T1000 (cell line): ENCODE results near the gene PPP1R8.

Experiments used
- DNase-seq: peaks from one replicate; lab custom pipeline; 2025; ENCODE audit warnings: mixed read lengths; lab: John Stamatoyannopoulos, UW

PPP1R8 gene

DNA sequence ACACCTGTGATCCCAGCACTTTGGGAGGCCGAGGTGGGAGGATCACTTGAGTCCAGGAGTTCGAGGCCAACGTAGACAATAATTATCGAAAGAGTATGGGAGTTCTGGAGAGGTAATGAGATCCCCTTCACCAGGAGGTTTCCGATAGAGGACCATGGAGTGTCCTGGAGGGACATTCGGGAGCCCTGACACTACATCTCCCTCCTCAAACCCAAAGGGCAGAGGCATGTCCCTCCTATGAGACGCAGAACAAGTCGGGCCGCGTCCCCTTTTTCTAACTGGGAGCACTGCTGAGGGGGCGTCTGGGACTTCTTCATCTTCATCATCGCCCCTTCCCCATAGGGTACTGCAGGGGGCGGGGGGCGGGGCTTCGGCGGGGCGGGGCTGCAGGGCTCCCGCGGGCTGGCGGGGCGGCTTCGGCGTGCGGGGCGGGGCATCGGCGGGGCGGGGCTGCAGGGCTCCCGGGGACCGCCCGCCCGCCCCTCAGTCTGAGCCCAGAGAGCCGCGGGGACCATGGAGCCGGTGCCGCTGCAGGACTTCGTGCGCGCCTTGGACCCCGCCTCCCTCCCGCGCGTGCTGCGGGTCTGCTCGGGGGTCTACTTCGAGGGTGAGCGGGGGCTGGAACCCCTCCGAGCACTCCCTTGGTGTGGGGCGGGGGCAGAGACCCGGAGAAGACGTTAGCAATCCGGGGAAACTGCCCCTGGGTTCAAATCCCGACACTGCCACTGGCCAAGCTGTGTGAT is 41.6 kb downstream of the PPP1R8 start, which contains the start of gene THEMIS2:
TSS of gene THEMIS2 (plus strand) at position 486 of the 743 bp plus-strand sequence. CDS start at position 514, 28 bp downstream.
- peak; percentile 38 for DNase-seq

DNA sequence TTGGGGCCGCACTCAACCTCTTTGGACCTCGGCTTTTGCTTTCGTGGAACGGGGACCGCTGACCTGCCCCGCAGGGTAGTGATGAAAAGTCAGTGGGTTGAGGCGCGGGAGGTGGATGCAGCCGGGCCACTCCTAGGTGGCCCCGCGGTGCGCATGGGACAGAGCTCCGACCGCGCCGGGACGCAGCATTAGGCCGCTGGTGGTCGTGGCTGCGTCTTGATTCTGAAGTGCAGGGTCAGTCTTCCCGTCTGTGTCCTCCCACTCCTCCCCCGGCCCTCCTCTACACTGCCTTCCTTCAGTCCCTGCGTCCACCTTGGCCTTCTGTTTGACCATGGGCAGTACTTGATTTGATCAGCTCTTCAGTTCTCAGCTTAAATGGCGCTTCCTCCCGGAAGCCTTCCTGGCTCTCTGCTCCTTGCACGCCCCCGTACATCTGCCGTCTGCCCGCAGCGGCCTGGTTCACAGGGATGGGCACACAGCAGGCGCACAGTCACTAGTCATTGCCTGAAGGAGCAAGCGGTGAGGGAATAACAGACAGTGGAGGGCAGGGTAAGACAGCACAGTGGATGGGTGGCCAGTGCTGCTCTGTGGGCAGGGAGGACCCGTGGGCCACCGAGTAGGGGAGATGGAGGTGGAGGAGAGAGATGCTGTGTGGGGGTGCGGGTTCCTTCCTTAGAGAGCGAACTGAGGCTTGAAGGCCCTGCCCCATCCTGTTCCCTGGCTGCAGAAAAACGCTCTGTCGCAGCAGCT is 42.4 kb downstream of the PPP1R8 start:
- DNase-seq: no peak

DNA sequence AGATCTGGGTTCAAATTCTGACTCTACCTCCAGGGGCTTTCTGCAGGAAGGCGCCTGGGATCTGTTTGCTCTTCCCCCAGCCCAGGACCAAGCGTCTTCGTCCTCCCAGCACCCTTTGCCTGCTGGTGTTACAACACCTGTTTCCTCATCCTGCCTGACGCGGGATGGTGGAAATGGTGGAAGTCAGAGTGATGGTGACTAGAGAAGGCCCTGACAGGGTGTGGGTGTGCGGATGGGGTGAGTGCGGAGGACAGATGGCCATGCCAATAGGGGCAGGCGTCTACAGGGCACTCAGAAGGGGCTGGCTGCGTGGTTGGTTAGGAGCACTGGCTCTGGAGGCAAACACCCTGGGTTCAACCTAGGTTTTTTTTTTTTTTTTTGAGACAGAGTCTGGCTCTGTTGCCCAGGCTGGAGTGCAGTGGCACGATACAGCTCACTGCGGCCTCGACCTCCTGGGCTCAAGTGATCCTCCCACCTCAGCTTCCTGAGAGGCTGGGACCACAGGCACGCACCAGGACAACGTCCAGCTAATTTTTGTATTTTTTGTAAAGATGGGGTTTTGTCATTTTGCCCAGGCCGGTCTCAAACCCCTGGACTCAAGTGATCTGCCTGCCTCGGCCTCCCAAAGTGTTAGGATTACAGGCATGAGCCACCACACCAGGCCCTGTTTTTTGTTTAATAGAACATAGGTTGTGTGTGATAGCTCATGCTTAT is 43.2 kb downstream of the PPP1R8 start:
- no peak for DNase-seq

DNA sequence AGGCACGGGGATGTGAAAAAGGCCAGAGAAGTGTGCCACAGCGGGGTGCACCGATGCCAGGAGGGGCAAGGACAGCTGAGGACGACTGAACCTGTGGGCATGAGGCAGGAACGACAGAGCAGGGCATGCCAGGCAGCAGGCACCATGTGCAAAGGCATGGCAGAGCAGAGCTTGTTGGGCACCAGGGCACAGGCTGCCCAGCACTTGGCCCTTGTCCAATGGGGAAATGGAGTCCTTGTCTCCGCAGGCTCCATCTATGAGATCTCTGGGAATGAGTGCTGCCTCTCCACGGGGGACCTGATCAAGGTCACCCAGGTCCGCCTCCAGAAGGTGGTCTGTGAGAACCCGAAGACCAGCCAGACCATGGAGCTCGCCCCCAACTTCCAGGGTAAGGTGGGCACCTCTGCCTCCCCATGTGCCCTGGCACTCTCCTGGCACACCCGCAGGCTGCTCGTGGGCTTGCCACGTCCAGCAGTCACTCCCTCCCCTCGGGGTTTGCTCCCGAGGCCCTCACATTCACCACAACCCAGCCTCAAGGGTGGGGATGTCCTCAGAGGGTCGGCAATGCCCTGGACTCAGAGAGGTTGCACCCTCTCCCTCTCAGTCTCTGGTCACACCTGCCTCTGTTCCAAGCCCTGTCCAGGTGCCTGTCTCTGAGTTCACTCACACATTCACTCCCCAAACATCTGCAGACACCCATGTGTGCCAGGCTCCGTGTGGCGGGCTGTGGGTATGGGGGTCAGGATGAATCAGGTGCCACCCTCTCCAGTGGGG is 45.9 kb downstream of the PPP1R8 start:
- no peak for DNase-seq

DNA sequence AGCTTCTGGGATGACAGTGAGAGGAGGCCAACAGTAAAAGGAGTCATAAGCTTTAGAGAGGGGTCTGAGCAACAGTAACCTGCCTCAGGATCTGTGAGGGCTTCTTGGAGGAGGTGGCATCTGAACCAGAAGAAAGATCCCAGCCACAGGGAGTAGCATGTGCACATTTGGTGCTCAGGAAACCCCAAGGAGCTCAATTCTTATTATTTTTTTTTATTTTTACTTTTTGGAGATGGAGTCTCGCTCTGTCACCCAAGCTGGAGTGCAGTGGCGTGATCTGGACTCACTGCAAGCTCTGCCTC is 46.5 kb downstream of the PPP1R8 start:
- DNase-seq: no peak

DNA sequence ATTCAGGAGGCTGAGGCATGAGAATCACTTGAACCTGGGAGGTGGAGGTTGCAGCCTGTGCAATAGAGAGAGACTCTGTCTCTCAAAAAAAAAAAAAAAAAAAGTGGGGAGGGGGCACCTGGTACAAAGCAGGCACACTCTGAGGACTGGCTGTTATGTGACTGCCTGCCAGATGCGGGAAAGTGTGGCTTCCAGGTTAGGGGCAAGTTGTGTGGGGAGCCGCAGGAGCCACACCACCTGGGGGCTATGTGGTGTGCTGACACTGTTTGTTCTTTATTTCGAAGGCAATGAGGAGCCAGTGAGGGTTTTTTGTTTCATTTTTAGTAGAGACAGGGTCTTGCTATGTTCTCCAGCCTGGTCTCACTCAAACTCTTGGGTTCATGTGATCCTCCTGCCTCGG is 47.5 kb downstream of the PPP1R8 start:
- no peak for DNase-seq

DNA sequence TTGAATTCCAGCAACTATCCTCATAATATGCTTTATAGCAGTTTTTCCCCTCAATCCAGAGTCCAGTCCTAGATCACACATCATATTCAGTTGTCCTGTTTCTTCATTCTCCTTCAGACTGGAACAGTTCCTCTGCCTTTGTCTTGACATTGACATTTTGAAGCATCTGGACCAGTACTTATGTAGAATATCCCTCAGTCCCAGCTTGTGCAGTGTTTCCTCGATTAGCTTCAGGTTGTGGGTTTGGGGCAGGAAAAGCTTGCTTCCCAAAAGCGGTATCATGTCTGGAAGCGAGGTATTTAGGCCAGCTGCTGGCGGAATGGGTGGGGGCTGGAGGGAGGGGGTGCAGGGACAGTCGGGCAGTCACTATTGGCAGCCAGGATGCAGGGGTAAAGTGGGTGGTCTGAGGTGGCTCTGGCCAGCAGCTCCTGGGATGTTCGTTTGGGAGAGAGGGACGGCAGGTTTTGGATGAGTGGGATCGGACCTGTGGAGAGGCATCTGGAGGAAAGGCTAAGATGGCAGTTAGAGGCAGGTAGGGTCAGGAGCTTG is 48.3 kb downstream of the PPP1R8 start:
- no peak for DNase-seq

DNA sequence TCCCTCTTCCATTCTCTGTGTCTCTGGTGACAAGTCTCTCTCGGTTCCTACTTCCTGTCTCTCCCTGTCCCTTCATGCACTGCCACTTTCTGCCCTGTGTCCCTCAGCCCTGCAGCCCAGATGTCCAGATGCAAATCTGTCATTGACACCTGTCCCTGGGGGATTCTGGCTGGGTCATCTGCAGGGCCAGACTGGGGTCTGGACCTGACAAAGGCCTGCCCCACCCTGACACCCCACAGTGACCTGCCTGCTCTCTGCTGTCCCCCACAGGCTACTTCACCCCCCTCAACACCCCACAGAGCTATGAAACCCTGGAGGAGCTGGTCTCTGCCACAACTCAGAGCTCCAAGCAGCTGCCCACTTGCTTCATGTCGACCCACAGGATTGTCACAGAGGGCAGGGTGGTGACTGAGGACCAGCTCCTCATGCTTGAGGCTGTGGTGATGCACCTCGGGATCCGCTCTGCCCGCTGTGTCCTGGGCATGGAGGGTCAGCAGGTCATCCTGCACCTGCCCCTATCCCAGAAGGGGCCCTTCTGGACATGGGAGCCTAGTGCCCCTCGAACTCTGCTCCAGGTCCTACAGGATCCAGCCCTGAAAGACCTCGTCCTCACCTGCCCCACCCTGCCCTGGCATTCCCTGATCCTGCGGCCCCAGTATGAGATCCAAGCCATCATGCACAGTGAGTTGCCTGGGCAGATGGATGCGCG is 48.9 kb downstream of the PPP1R8 start:
- no peak for DNase-seq

DNA sequence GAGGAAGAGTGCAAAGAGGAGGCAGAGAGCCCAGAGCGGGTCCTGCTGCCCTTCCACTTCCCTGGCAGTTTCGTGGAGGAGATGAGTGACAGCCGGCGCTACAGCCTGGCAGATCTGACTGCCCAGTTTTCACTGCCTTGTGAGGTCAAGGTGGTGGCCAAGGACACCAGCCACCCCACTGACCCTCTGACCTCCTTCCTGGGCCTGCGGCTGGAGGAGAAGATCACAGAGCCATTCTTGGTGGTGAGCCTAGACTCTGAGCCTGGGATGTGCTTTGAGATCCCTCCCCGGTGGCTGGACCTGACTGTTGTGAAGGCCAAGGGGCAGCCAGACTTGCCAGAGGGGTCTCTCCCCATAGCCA is 51.9 kb downstream of the PPP1R8 start:
- DNase-seq: no peak

DNA sequence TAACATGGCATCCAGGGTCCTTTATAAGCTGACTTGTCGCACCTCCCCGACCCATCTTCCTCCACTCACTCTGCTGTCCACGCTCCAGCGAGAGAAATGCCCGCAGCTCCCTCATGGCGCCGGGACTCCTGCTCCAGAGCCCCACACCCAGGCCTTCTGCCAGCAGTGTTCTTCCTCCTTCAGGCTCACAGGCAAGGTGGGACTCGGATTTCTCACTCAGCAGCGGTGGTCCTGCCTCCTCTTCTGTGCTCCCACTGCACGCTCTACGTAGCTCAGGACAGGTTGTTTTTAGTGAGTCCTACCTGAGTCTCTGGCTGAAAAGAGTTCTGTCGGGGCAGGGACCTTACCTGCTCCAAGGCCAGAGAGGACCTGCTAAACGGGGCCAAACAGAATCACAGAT is 53.0 kb downstream of the PPP1R8 start:
- no peak for DNase-seq

DNA sequence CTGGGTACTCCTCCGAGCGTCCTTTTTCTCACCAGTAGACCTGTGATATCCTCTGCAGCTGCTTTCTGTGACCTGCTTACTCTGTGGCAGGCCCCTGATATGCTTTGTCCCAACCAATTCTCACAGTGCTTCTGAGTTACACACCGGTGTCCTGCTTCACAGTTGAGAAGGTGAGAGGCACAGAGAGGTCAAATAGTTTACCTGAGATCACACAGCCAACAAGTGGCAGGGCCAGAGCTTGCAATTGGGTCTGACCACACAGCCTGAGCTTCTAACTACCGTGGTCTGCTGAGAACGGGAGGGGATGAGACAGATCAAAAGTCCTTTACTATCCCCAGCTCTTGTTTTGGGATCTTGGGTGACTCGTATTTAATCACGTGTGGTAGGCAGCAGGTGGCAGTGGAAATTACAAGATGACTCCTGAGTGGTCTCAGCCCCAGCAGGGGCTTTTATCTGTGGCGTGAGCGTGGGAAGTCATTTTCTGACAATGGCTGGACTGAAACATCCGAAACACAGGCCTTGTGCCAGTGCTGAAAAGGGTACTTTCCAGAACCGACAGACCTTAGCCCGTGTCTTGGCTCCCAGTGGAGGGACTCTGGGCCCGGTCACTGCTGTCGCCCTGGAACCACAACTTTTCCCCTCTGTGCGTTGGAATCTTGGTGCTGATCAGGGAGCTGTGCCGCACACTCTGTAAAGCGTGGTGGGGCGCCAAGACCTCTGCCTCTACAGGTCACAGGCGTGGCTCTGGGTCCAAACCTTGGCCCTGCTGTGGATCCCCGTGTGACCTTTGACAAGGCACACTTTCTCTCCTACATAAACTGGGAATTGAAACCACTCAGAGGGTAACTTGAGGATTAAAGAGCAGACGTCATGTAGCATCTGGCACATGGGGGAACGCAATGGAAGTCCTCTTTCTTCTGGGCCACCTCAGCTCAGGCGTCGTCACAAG is 53.7 kb downstream of the PPP1R8 start:
- DNase-seq: no peak

DNA sequence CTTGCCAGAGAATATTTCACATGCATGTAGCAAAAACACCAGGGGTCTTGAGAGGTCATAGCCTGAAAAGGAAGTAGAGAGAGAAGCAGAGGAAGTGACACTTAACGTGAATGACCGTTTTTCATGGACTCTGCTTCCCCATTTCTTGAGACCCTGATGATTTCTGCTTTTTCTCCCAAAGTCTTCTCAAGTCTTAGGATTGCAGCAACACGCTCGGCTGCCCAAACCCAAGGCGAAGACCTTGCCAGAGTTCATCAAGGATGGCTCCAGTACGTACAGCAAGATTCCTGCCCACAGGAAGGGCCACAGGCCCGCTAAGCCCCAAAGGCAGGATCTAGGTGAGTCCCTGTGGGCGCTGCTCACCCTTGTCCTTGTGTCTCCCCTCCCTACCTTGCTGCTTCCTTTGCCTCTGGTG is 54.5 kb downstream of the PPP1R8 start:
- no peak for DNase-seq

DNA sequence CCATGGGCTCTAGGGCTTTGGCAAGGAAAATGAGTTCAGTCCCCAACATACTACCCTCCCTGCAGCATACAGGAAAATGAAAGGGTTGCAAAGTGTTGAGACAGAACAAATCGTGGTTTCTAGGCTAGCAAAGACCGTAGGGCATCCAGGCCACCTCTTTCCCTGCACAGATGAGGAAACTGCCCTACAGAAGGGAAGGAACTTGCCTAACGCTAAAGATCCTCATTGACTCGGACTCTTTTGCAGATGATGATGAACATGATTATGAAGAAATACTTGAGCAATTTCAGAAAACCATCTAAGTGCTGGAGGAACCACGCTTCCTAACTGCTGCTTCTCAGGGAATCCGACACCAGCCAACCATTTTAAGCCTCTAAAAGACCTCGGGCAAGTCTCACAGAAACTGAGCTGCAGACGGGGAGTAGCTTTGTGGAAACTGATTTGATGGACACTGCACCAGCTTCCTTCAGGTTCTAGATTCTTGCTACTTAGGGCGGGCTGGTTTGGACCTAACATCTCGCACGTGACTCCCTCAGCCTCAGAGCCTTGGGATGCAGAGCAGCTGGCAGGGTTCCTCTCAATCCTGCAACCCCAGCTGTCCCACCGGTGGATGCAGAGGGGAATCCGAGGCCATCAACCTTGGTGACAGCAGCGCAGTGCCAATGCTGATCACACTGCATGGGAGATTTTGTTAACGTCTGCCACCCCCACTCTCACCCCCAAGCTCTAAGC is 55.2 kb downstream of the PPP1R8 start:
- DNase-seq: no peak

DNA sequence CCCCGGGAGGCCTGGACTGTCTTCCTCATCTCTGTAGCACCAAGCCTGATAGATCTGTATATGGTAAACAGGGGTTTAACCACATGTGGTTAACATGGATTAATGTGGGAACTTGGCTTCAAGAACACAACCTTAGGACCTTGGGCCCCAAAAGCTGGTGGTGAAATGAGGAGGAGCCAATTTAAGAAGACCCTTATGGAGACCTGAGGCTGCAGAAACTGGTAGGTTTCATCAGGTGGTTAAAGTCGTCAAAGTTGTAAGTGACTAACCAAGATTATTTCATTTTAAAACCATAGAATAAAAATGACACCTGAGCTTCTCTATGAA is 55.7 kb downstream of the PPP1R8 start:
- no peak for DNase-seq

DNA sequence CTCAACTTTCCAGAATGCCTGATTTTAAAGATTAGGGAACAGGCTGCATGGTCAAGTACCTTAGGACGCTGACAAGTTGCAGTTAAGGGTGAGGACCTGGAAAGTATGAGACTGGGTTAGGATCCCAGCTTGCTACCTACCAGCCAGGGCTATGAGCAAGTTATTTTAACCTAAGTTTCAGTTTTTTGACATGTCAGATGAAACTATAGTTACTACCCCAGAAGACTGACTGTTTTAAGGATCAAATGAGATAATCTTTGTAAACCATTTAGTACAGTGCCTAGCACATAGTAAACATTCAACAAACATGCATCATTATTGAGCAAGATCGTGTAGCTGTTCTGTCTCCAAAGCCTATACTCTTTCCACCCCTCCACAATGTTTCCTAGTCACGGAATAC is 56.2 kb downstream of the PPP1R8 start:
- no peak for DNase-seq

DNA sequence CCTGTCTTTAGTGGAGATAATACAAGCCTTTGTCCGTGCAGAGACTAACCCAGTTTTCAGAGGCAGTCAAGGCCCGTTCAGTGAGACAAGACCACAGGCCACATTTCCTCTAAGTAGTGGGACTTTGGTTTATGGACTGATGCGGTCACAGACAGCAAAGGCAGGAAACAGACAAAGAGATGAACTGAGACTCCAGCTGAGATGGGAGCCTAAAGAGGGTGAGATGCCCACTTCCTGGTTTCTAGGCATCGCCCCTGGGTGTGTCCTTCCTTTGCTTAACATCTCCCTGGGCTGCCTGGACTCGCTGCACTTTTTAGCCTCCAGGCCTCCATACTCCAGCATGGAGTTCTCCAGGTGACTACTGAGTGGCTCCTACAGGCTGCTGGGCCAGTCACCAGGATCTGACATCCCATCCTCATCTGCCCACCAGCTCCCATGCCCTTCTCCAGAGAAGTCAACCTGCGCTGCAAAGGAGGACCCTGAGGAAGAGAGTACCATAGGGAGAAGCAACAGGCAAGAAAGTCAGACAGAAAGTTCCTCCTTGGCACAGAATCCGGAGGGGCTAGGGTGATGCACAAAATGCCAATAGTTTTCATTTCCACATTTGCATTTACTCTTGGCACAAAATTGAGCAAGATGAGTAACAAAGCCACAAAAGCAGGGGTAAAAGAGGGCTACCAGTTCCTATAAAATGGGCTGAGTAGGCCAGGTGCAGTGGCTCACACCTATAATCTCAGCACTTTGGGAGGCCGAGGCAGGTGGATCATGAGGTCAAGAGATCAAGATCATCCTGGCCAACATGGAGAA is 56.8 kb downstream of the PPP1R8 start:
- no peak for DNase-seq

DNA sequence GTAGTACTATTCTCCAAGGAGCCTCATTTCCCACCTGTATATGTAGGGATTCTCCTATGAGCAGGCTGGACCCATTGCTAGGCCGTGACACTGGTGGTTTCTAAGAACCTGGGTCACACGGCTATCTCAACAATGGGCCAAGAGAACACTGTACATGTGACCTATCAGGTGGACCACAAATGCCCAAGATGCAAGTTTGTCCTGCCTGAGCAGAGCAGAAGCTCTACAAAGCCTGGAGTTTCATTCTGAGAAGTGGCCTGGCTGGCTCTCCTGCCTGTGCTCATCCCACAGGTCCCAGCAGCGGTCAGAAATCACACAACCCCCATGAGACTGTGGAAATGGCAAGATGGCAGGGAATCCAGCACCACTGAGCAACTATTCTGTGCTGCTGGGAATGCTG is 58.9 kb downstream of the PPP1R8 start:
- DNase-seq: no peak

DNA sequence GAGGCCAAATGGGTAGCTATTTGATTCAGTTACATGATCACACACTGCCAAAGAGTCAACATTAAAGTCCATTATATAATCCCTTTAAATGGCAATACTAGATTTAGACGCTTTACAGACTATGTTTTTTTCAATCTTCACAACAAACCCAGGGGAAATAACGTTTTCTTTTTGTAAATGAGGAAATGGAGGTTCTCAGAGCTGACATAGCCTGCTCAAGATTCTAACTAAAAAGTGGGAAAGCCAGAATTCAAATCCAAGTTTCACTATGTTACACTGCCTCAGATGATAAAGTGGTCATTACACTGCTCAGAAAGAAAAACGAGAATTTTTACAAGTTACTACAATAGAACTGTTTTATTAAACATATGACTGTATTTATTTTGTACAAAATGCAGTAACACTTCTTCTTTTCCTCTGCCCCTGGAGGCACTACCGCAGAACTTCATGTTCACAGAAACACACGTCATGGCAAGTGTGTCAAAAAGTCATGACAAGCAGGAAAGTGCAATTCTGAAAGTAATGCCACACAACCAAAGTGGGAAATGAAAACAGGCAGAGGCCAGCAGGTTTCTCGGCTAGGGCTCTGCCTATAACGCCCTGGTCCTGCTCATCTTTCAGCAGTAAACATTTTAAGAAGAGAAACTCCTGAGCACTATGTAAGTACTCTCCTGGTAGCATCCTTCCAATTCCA is 60.8 kb downstream of the PPP1R8 start:
- no peak for DNase-seq
